Anterior cingulate cortex (tissue), 58 donors: Measurements from ENCODE around the gene PPIL6.

Experiments
- DNase-seq, 58 donors: peaks; one replicate each; lab custom pipeline; 2025; lab: John Stamatoyannopoulos, UW

The PPIL6 gene

GRCh38 chr6:109451376-109451775 lies 10.9 kb upstream of the PPIL6 start:
- no peak for DNase-seq

- no peak for DNase-seq
Measured at GRCh38 chr6:109450801-109451200, 10.4 kb upstream of the PPIL6 start.

DNA sequence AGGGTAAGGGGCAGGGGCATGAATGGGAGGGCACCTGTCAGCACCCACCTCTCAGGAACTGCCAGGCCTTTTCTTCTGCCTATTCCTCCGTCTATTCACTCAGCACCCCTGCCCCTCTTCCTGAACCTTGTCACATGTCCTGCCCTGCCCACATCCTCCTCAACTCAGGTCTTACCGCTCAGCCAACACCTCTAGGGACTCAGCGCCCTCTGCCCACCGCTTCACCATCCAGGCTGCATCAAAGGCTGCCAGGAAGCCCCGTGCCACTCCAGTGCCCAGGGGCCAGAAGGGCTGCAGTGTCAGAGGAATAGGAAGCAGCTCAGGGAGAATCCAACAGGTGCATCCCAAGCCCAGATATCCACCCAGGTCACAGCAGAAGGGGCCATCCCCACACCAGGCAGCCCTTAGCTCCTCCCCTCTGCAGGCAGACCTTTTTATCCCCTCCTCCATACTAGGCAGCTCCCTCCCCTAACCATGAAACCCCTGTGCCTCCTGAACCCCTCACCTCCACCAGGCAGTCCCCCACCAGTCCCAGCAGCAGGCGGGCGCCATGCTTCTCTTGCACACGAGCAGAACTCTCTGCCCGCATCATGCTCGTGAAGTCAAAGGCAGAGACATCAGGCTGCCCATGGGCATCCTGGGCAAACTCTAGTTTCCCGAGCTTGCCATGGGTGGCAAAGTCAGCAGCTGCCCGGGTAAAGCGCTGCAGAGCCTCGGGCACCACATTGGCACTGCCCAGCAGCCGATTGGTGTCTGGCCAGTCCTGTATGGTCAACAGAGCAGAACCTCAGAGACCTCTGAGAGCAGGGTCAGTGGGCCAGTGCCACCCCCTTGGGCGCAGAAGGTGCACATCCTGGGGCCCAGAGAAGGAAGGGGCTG lies 9.6 kb upstream of the PPIL6 start:
- no peak for DNase-seq

DNA sequence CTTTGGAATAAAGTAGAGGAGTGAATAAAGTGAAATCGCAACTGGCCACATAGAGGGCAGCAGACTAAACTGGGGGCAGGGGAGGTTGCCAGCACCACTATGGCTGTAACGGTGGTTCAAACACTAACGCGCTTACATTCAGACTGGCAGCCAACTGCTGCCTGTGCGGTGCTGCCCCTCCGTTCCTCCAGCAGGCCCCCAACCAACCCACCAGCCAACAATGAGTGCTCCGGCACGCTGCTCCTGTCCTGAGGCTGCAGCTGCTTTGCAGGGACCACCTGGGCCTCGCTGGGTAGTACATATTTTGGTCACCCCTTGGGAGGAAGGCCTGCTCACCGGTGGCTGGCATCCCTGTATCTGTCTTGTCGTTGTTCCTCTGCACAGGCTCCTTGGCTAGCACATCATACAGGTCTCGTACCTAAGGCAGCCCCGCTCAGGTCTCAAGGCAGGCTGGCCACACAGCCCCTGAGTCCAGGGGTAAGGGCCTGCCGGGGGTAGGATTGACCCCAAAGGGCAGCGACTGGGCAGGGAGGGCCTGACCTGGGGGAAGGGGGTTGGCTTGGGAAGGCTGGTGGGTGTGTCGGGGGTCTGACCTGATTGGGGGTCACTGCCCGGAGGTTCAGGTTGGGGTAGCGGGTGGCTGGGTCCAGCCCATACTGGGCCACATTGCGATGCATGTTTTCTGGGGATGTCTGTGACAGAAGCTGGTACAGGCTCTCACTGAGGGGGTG lies 8.8 kb upstream of the PPIL6 start:
- no peak for DNase-seq

GRCh38 chr6:109448615-109449014 lies 8.2 kb upstream of the PPIL6 start:
- peak in 1 of 58 donors; percentile 11 for DNase-seq

- no peak for DNase-seq
Measured at GRCh38 chr6:109447878-109448555, 7.6 kb upstream of the PPIL6 start.

- no peak for DNase-seq
Measured at GRCh38 chr6:109447087-109447486, 6.7 kb upstream of the PPIL6 start.

DNA sequence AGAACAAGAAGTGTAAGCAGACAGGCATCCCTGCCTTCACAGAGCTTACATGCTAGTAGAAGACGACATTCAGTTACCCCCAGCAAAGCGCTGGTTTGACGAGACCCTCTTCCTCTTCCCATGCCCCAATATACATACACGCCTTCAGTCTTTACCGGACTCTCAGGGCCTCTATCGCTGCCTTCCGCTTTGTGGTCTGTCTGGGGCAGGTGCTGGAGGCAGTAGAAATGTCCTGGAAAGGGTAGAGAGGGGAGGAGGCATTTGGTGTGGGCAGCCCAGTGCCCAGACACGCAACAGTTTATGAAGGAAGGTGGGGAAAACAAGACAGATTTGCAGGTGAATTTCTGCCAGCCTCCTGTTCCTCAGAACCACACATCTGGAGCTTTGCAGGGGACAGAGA lies 6.1 kb upstream of the PPIL6 start:
- no peak for DNase-seq

DNA sequence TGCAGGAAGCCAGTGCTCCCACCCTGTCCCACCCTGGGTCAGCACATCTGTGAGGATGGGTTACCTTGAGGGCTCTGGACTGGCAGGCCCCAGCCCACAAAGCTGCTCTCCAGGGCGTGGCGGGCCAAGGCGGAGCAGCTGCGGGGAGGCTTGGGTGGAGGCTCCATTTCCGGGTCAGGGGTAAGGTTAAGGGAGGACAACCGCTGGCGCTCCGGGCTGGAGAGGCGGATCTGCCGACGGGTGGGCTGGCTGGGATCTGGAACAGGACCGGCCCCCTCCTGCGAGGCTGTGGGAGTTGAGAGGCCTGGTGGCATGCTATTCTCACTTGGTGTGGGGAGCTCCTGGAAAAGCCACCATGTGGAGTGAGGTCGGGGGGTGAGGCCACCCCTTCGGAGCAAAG lies 5.6 kb upstream of the PPIL6 start:
- DNase-seq: no peak

- DNase-seq: no peak
Measured at GRCh38 chr6:109445382-109445781, 5.0 kb upstream of the PPIL6 start.

GRCh38 chr6:109443425-109443950 lies 3.1 kb upstream of the PPIL6 start:
- no peak for DNase-seq

- no peak for DNase-seq
Measured at GRCh38 chr6:109442393-109442924, 2.0 kb upstream of the PPIL6 start.

DNA sequence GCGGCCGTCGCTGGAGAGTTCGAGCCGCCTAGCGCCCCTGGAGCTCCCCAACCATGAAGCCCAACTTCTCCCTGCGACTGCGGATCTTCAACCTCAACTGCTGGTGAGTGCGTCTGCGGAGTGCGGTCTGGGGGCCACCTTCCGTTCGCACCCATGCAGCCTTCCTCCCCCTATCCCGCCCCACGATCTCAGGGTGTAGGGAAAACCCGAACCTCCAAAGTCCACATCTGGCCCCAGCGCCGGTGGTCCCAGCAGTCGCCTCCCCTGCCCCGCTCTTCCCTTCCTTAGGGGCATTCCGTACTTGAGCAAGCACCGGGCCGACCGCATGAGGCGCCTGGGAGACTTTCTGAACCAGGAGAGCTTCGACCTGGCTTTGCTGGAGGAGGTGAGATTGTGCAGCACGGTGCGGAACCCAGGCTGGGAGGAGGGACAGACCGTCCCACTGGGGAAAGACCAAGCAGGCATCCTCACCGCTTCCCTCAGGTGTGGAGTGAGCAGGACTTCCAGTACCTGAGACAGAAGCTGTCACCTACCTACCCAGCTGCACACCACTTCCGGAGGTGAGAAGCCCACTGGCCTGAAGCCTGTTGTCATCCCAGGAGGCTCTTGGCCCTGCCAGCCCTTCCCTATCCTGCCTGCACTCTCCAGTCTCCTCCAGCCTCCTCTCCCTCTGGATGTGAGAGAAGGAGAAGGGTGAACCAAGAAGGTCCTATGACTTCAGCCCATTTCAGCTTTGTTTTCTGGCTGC lies 815 bp upstream of the PPIL6 start:
- DNase-seq: peak in 4 of 58 donors; percentile 22 to 48 (median 34)

DNA sequence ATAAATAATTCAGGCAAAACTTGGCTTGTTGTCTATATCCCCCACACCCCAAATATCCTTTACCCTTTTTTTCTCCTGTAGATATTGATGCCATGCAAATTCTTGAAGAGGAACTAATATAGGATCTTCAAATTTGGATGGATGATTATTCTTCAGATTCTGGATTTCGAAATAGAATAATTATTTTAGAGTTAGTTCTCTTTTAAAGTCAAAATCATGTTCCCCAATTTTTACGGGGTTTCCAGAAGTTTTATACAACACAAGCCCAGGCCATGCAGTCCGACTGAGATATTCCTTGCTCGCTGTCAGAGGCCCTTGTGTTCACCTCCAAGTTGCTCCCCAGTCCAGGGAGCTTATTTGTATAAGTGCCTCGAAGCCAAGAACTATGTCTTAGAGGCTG lies 4.4 kb downstream of the PPIL6 start:
- no peak for DNase-seq

DNA sequence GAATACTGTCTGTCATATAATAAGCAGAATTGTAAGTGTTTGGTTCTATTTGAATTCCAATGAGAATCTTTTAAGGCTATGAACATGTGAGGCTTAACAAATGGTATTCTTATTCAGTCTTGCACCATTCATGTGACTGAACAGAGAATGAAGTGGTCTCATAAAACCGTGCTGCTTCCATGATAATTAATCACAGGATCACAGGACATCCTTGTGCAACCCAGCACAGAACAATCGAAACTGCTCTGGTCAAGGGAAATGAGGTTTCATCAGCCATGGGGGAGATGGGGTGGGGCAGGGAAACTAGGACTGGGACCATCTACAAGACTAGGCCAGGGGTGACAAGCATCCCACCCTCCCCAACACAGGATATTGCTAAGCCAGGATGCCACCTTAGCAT lies 6.0 kb downstream of the PPIL6 start:
- no peak for DNase-seq

- DNase-seq: no peak
Measured at GRCh38 chr6:109429496-109429895, 10.9 kb downstream of the PPIL6 start.

DNA sequence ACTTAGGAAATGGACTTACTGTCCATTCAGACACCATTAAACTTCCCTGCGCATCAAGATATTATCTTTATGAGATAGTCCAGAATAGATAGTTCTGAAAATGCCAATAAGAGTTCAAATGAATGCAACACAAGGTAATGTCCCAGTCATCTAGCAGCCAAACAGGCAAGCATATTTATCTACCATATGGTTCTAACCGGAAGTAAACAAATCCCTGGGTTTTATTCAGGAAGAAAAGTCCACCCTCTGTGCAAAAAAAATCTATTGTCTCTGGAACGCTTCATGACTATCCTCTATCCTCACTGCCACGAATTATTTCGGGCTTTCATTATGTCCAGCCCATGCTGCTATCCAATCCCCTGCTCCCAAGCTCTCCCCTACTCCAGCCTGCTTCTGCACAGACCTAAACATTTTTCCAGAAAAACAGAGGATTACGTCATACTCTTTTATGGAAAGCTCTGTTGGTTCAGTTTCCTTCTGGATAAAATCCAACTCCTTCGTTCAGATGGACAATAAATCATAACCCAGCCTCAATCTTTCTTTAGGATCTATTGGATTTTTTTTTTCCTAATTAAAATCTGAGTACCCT lies 11.4 kb downstream of the PPIL6 start:
- DNase-seq: peak in 1 of 58 donors; percentile 25

DNA sequence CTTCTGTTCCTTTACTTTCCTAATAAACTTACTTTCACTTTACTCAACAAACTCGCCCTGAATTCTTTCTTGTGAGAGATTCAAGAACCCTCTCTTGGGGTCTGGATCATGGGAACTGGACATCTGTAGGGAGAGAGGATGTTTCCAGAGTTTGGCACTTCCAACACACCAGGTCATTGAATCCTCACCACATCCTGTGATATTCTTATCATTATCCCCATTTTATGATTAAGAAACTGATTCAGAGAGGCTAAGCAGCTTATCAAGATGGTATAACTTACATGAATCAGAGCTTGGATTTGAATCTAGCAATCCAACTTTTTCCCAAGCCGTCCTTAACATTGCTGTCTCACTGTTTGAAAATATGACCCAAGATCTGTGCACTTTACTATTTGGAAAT lies 15.5 kb downstream of the PPIL6 start:
- DNase-seq: no peak

GRCh38 chr6:109421184-109421583 lies 19.2 kb downstream of the PPIL6 start:
- no peak for DNase-seq

- DNase-seq: no peak
Measured at GRCh38 chr6:109420751-109421150, 19.7 kb downstream of the PPIL6 start.
